Suprapubic skin (tissue), 4 donors: ENCODE data around the gene RAPGEF5.

Experiments
- CTCF ChIP-seq, 2 donors: fragments of 200-600 bp in 1 of 2; fragments of 450-650 bp in 1 of 2; sonication (generic) in 1 of 2; IDR thresholded peaks; one replicate each; pipeline ENCODE4 v1.5.1; 2016 to 2019; ENCODE audit warnings: antibody characterized with exemption in 2 of 2, mild to moderate bottlenecking in 1 of 2, moderate library complexity in 1 of 2
- EP300 ChIP-seq: sonication (generic); formaldehyde crosslinking; IDR thresholded peaks from one replicate; pipeline ENCODE4 v1.6.1; 2017; ENCODE audit warnings: antibody characterized with exemption
- POLR2A ChIP-seq, 2 donors: fragments of 450-650 bp; IDR thresholded peaks; one replicate each; pipeline ENCODE4 v1.6.1; 2017; ENCODE audit warnings: antibody characterized with exemption in 2 of 2, mild to moderate bottlenecking in 2 of 2, moderate library complexity in 2 of 2
- POLR2AphosphoS5 ChIP-seq, 3 donors: sonication (generic); formaldehyde crosslinking; IDR thresholded peaks; one replicate each; pipeline ENCODE4 v1.6.1; 2017; ENCODE audit warnings: antibody characterized with exemption in 3 of 3

GRCh38 chr7:22399091-22399490, 42.1 kb upstream of the RAPGEF5 start:
- TF ChIP-seq CTCF (IDR thresholded peaks at IDR 0.05), result no peak
- TF ChIP-seq EP300, result no peak
- no peak for TF ChIP-seq POLR2A (IDR thresholded peaks at IDR 0.05)
- TF ChIP-seq POLR2AphosphoS5 (IDR thresholded peaks at IDR 0.05), result no peak
